SU-DHL-6 (cell line): Measurements from ENCODE around the gene PRDM10.

ENCODE experiments used
- EZH2phosphoT487 ChIP-seq: fragments of 200-600 bp; sonication (generic), shearing (Covaris generic); conservative IDR thresholded peaks from 2 replicates; pipeline ENCODE4 v1.6.1; 2018; ENCODE audit warnings: mild to moderate bottlenecking, antibody characterized with exemption, low read length, moderate library complexity, mixed read lengths
- TF ChIP-seq, protein P1 (sequence below): fragments of 200-600 bp; sonication (generic); IDR thresholded peaks from one replicate; pipeline ENCODE4 v1.5.1; 2017; ENCODE audit warnings: antibody characterized with exemption, mild to moderate bottlenecking, low read length, moderate library complexity; ENCODE audit not compliant: insufficient read depth, poor library complexity, severe bottlenecking

DNA sequence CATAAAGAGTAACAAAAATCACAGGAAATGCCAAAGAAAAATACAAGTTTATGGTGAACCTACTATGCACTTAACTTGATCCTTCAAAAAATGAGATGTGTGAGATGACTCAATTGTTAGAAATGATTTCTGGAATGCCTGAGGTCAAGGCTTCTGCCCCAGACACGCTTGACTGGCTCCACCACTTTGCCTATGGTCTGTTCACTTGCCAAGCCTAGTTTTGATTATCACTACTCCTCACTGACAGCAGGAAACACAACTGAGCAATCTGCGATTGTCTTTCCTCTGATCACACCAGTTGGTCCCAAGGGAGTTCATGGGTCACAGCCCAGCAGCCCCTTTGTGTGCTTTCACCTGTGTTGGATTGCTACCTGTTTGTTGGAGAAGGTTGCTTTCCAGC, 20.6 kb upstream of the PRDM10 start:
- TF ChIP-seq, protein P1, sequence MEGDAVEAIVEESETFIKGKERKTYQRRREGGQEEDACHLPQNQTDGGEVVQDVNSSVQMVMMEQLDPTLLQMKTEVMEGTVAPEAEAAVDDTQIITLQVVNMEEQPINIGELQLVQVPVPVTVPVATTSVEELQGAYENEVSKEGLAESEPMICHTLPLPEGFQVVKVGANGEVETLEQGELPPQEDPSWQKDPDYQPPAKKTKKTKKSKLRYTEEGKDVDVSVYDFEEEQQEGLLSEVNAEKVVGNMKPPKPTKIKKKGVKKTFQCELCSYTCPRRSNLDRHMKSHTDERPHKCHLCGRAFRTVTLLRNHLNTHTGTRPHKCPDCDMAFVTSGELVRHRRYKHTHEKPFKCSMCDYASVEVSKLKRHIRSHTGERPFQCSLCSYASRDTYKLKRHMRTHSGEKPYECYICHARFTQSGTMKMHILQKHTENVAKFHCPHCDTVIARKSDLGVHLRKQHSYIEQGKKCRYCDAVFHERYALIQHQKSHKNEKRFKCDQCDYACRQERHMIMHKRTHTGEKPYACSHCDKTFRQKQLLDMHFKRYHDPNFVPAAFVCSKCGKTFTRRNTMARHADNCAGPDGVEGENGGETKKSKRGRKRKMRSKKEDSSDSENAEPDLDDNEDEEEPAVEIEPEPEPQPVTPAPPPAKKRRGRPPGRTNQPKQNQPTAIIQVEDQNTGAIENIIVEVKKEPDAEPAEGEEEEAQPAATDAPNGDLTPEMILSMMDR: no peak
- no peak for TF ChIP-seq EZH2phosphoT487
